K562 (cell line): Measurements from ENCODE around the gene SLC1A7. TPM values are rescaled to one million over a fixed set of nuclear protein-coding genes. Genes with fewer than 3 reads are reported as not detected.

ENCODE experiments used
- ATAC-seq: fragments of 200-7000 bp; cut with Tn5 transposase; 3 replicates; pipeline ENCODE4 v1.9.1; 2020; ENCODE audit warnings: moderate library complexity
- BruUV-seq: library from RNA; stranded (reverse); fragments of 400-500 nt; replicated peaks from 2 replicates; lab custom pipeline; 2021; lab: Mats Ljungman, UMichigan
- CTCF ChIA-PET: fragments of 300-600 bp; formaldehyde crosslinking; extraction: SDS; loops from one replicate; lab custom pipeline; 2021; ENCODE audit warnings: low intra/inter-chr PET ratio; lab: Yijun Ruan, JAX
- POLR2A ChIA-PET: fragments of 300-600, 350-650 bp; sonication (Branson Sonifier 250); formaldehyde crosslinking; extraction: SDS; loops from one replicate; lab custom pipeline; 2021; ENCODE audit warnings: antibody characterized with exemption, inconsistent platforms; lab: Yijun Ruan, JAX
- DNase-seq, 4 experiments: peaks; one replicate each; pipeline versions ENCODE4 v3.0.0 to v3.0.0-alpha.2; 2011 to 2018; ENCODE audit warnings: low spot score in 3 of 4, mixed read lengths in 3 of 4; ENCODE audit errors: extremely low read depth in 1 of 4
- FAIRE-seq: peaks from 2 replicates; lab custom pipeline; 2011; peaks lifted over from hg19 to GRCh38; lab: Jason Lieb, UNC
- H2AFZ ChIP-seq: 2 replicates; pipeline ENCODE4 v1.6.0; 2011; ENCODE audit warnings: low read depth, low read length, control low read depth, inconsistent platforms
- H3K27ac ChIP-seq: fragments of 200-600 bp; 3 replicates; pipeline ENCODE4 v1.8.0; 2011; ENCODE audit warnings: low read depth, mild to moderate bottlenecking, control low read depth, inconsistent platforms, low read length, moderate library complexity, mixed read lengths; ENCODE audit errors: extremely low read depth
- H3K27me3 ChIP-seq, 2 experiments: fragments of 300-600 bp in 1 of 2; 2 replicates in 1 of 2; 3 replicates in 1 of 2; pipeline versions ENCODE4 v1.6.0 to v1.8.0; 2011; ENCODE audit warnings: inconsistent platforms in 2 of 2, low read length in 2 of 2, mild to moderate bottlenecking in 1 of 2, mixed read lengths in 1 of 2, moderate library complexity in 1 of 2; ENCODE audit not compliant: control insufficient read depth in 2 of 2, insufficient read depth in 2 of 2
- H3K36me3 ChIP-seq: fragments of 300-600 bp; 3 replicates; pipeline ENCODE4 v1.8.0; 2011; ENCODE audit warnings: mild to moderate bottlenecking, low read length, inconsistent platforms; ENCODE audit not compliant: control insufficient read depth, insufficient read depth
- H3K4me1 ChIP-seq, 2 experiments: fragments of 200-600 bp in 1 of 2; replicated peaks in 1 of 2; 2 replicates in 1 of 2; 3 replicates in 1 of 2; pipeline versions ENCODE4 v1.5.1 to v1.8.0; 2011; ENCODE audit warnings: inconsistent platforms in 2 of 2, low read length in 2 of 2, mild to moderate bottlenecking in 1 of 2, mixed read lengths in 1 of 2, moderate library complexity in 1 of 2; ENCODE audit not compliant: control insufficient read depth in 2 of 2, insufficient read depth in 2 of 2
- H3K4me2 ChIP-seq: 2 replicates; pipeline ENCODE4 v1.6.1; 2011; ENCODE audit warnings: low read length, control low read depth, inconsistent platforms, mixed read lengths; ENCODE audit not compliant: insufficient read depth
- H3K4me3 ChIP-seq: fragments of 200-600 bp; sonication (generic), shearing (Covaris generic); 2 replicates; pipeline ENCODE4 v1.5.1; 2016; ENCODE audit warnings: control low read depth, inconsistent platforms
- H3K79me2 ChIP-seq: fragments of 200-600 bp; 3 replicates; pipeline ENCODE4 v1.8.0; 2011; ENCODE audit warnings: low read length, inconsistent platforms; ENCODE audit not compliant: control insufficient read depth, insufficient read depth
- H3K9ac ChIP-seq, 2 experiments: 2 replicates each; pipeline versions ENCODE4 v1.6.0 to v1.6.1; 2011; ENCODE audit warnings: low read depth in 2 of 2, low read length in 2 of 2, control low read depth in 1 of 2, inconsistent platforms in 1 of 2, mild to moderate bottlenecking in 1 of 2, mixed read lengths in 1 of 2; ENCODE audit not compliant: insufficient read depth in 1 of 2
- H3K9me1 ChIP-seq: one replicate; pipeline ENCODE4 v1.6.0; 2011; ENCODE audit warnings: inconsistent platforms, mild to moderate bottlenecking, low read length, moderate library complexity; ENCODE audit not compliant: control insufficient read depth, insufficient read depth
- H3K9me3 ChIP-seq: replicated peaks from 2 replicates; pipeline ENCODE4 v1.5.1; 2011; ENCODE audit warnings: low read depth, low read length, inconsistent platforms; ENCODE audit not compliant: control insufficient read depth, insufficient read depth
- H4K20me1 ChIP-seq: replicated peaks from 2 replicates; pipeline ENCODE4 v1.6.1; 2011; ENCODE audit warnings: low read length, inconsistent platforms, mixed read lengths; ENCODE audit not compliant: control insufficient read depth, insufficient read depth
- OTX1 ChIP-seq: fragments of 450-650 bp; formaldehyde crosslinking; IDR thresholded peaks from 2 replicates; pipeline ENCODE4 v1.4.0; 2022; ENCODE audit warnings: mild to moderate bottlenecking
- TCF15 ChIP-seq: fragments of 250-450 bp; sonication (Bioruptor Pico); IDR thresholded peaks from 2 replicates; pipeline ENCODE4 v1.8.0; 2022; ENCODE audit warnings: moderate library complexity, mild to moderate bottlenecking, inconsistent platforms
- TFE3 ChIP-seq: fragments of 450-650 bp; formaldehyde crosslinking; IDR thresholded peaks from 2 replicates; pipeline ENCODE4 v1.4.0; 2020; ENCODE audit warnings: mild to moderate bottlenecking, mixed read lengths
- THRB ChIP-seq: fragments of 450-650 bp; formaldehyde crosslinking; conservative IDR thresholded peaks from 2 replicates; pipeline ENCODE4 v1.4.0; 2022; ENCODE audit warnings: mild to moderate bottlenecking, missing genetic modification characterization
- WGBS: fragments of 100-300 bp; shearing (Covaris generic); methylation state at CpG from one replicate; pipeline ENCODE4 v1.1.6; 2016; ENCODE audit warnings: low coverage, mixed read lengths; ENCODE audit not compliant: insufficient coverage; ENCODE audit errors: missing lambda C conversion rate; 5-methylcytosine and 5-hydroxymethylcytosine counted together
- in situ Hi-C: fragments of 300-500 bp; cut with MboI; formaldehyde crosslinking; loops from 4 replicates; pipeline ENCODE4 v1.15.0; 2018; ENCODE audit warnings: inconsistent platforms, mixed read lengths
- intact Hi-C: fragments of 100-400 bp; cut with micrococcal nuclease; formaldehyde crosslinking; loops from 2 replicates; pipeline ENCODE4 v1.14.2; 2022
- polyA plus RNA-seq, 8 experiments: library from polyadenylated mRNA; depleted of rRNA in 4 of 8; stranded (reverse) in 5 of 8; unstranded in 3 of 8; fragments of >200 nt; fragmentation: Nextera tagmentation in 2 of 8; fragmentation: Illumina TruSeq in 1 of 8; extraction: Ambion mirVana in 2 of 8; extraction: Trizol in 1 of 8; gene quantifications; 2 replicates each; pipeline versions ENCODE4 v1.2.1 to v1.2.3, GENCODE V29; 2011 to 2014; ENCODE audit warnings: inconsistent platforms in 1 of 8, missing spikeins in 1 of 8
- total RNA-seq, 7 experiments: library from RNA; depleted of rRNA in 6 of 7; stranded (reverse); fragments of >200 nt in 6 of 7; fragmentation: Illumina TruSeq in 2 of 7; extraction: Trizol in 2 of 7; gene quantifications; 2 replicates each; pipeline versions ENCODE4 v1.2.1 to v1.2.3, GENCODE V29; 2011 to 2021; ENCODE audit warnings: low replicate concordance in 1 of 7

Gene SLC1A7
- total and polyA plus RNA-seq, 9 of the 15 experiments (the other 6 are each of a cell fraction or from before 2014, with no cell fraction given), result 0.07 TPM; not detected in 8

- peaks cover 3% of the 10 kb centered on the region for H3K9me1 ChIP-seq
- ChIA-PET POLR2A (interaction anchor here (0.9 to 3.7 kb wide), 2 partner anchors 9 to 17 kb away, joined by 3 to 13 read pairs; no protein-coding TSS in a partner anchor), CTCF (no interaction called here)
- intact Hi-C loops, result no loop called here
- H3K9ac ChIP-seq, result no peak overlapping the region
- WGBS, result 4% methylated on average over 1 of the region's 1 CpG
- in situ Hi-C loops, result no loop called here
- no peak overlapping the region for H3K4me3 ChIP-seq
- ATAC-seq (no peak), DNase-seq (no peak), FAIRE-seq (no peak)
- no peaks in the 10 kb centered on the region for H3K79me2 ChIP-seq
- no peak overlapping the region for H2AFZ ChIP-seq
- TF ChIP-seq THRB (CRISPR knock-in tag) (no peak), OTX1 (no peak)
- H3K27ac ChIP-seq, result no peak overlapping the region
- H3K9me3 ChIP-seq, result no peaks in the 10 kb centered on the region
- no peak overlapping the region for H3K4me2 ChIP-seq
- no TSS peak for BruUV-seq
- H3K4me1 ChIP-seq, result peaks cover 10 to 31% of the 10 kb centered on the region in 2 experiments
- no peaks in the 10 kb centered on the region for H3K27me3 ChIP-seq
- H3K36me3 ChIP-seq, result peaks cover 30% of the 10 kb centered on the region; the same call in 2 of the 3 replicates
- H4K20me1 ChIP-seq, result no peaks in the 10 kb centered on the region
Observed at GRCh38 chr1:53051676-53052075, 90.8 kb downstream of the SLC1A7 start.

GRCh38 chr1:53050310-53050709, 92.1 kb downstream of the SLC1A7 start:
- intact Hi-C loops, result no loop called here
- DNase-seq (no peak), FAIRE-seq (no peak), ATAC-seq (no peak)
- Histone ChIP-seq H3K4me1 (peaks cover 10 to 32% of the 10 kb centered on the region in 2 experiments), H2AFZ (no peak overlapping the region), H3K27me3 (no peaks in the 10 kb centered on the region), H3K4me3 (no peak overlapping the region), H3K9me3 (no peaks in the 10 kb centered on the region), H3K9me1 (peaks cover 3% of the 10 kb centered on the region), H3K9ac (no peak overlapping the region), H3K36me3 (peaks cover 30% of the 10 kb centered on the region; the same call in 2 of the 3 replicates), H3K27ac (no peak overlapping the region), H3K4me2 (no peak overlapping the region), H3K79me2 (no peaks in the 10 kb centered on the region), H4K20me1 (no peaks in the 10 kb centered on the region)
- in situ Hi-C loops, result no loop called here
- ChIA-PET CTCF (no interaction called here), POLR2A (interaction anchor here (0.5 to 3.7 kb wide), 3 partner anchors 7 to 1408 kb away, joined by 3 to 13 read pairs (median 4); no protein-coding TSS in a partner anchor)
- no TSS peak for BruUV-seq
- WGBS, result 95% methylated on average over 2 of the region's 2 CpGs
- TF ChIP-seq TCF15 (CRISPR knock-in tag) (no peak), TFE3 (CRISPR knock-in tag) (peak; percentile 85)
- TF ChIP-seq, all 486 proteins: peak for 1
